Epithelial cell of proximal tubule (primary cell): ENCODE measurements around the gene UNC13B. TPM values are rescaled to one million over a fixed set of nuclear protein-coding genes. Genes with fewer than 3 reads are reported as not detected.

Experiments used
- DNase-seq: peaks from one replicate; pipeline ENCODE4 v3.0.0-alpha.2; 2011; ENCODE audit warnings: low read depth
- H3K4me3 ChIP-seq: 2 replicates; pipeline ENCODE4 v1.5.1; 2011; ENCODE audit warnings: low read depth, mild to moderate bottlenecking, low read length
- CTCF ChIP-seq: conservative IDR thresholded peaks from 2 replicates; pipeline ENCODE4 v1.5.1; 2012; ENCODE audit warnings: low read depth, mild to moderate bottlenecking, low read length
- total RNA-seq: library from RNA; depleted of rRNA; stranded (reverse); fragments of >200 nt; gene quantifications from 2 replicates; pipeline ENCODE4 v1.2.3, GENCODE V29; 2015

UNC13B gene
- total RNA-seq, 1 donor from 2014 or later = 19.6 TPM

- no peak for TF ChIP-seq CTCF
- no peak overlapping the region for H3K4me3 ChIP-seq
- DNase-seq = no peak
Measured at GRCh38 chr9:35293376-35293964, 131.7 kb downstream of the UNC13B start.

- no peak for TF ChIP-seq CTCF
- no peak for DNase-seq
- H3K4me3 ChIP-seq = no peak overlapping the region
Measured at GRCh38 chr9:35294066-35294465, 132.3 kb downstream of the UNC13B start.

- no peak for DNase-seq
- no peak overlapping the region for H3K4me3 ChIP-seq
- no peak for TF ChIP-seq CTCF
Measured at GRCh38 chr9:35294556-35294955, 132.7 kb downstream of the UNC13B start.

GRCh38 chr9:35295369-35296036, 133.7 kb downstream of the UNC13B start:
- no peak for DNase-seq
- H3K4me3 ChIP-seq = no peak overlapping the region
- no peak for TF ChIP-seq CTCF

- no peak overlapping the region for H3K4me3 ChIP-seq
- peak; percentile 73 for DNase-seq
- TF ChIP-seq CTCF = no peak
Measured at GRCh38 chr9:35303567-35303966, 141.8 kb downstream of the UNC13B start.

GRCh38 chr9:35306283-35306682, 144.5 kb downstream of the UNC13B start:
- DNase-seq = no peak

More at GRCh38 chr9:35306283-35306682, 144.5 kb downstream of the UNC13B start:
- no peak for TF ChIP-seq CTCF
- no peak overlapping the region for H3K4me3 ChIP-seq
